T-helper 2 cell (primary cell): ENCODE data around the gene C16orf89.
A peak's percentile ranks its signal among the peaks of the same experiment; 100 is the strongest.
"Not testable (repeated sequence)": the region's sequence is repeated elsewhere in the genome, so short reads cannot be mapped to it uniquely, and the experiment has no call there.

ENCODE experiments used
- DNase-seq, 5 experiments: peaks; one replicate each; pipeline versions ENCODE4 v3.0.0 to v3.0.0-alpha.2; 2012 to 2022
- total RNA-seq, 2 donors: gene quantifications; one replicate each; lab custom pipeline; 2026; lab: John Stamatoyannopoulos, UW

The C16orf89 gene
- total RNA-seq, result 0 reads per million in 2 donors

GRCh38 chr16:5065813-5066212 lies at the start of gene C16orf89:
Gene C16orf89 (minus strand): TSS chr16:5065956. CDS start chr16:5065908, 48 bp downstream.
- DNase-seq, result no peak

GRCh38 chr16:5110933-5111332 lies 45.2 kb upstream of the C16orf89 start:
- DNase-seq, result not testable (repeated sequence)

- DNase-seq, result no peak
These were observed 42.9 kb upstream of the C16orf89 start for GRCh38 chr16:5108505-5109158.

GRCh38 chr16:5105039-5105438 lies 39.3 kb upstream of the C16orf89 start:
- DNase-seq, result not testable (repeated sequence)

GRCh38 chr16:5103296-5104032 lies 37.7 kb upstream of the C16orf89 start:
- DNase-seq, result not testable (repeated sequence)

- DNase-seq, result not testable (repeated sequence)
These were observed 33.4 kb upstream of the C16orf89 start for GRCh38 chr16:5099174-5099573.

GRCh38 chr16:5098221-5099159 lies 32.7 kb upstream of the C16orf89 start:
- DNase-seq, result peak; percentile 53 to 97 (median 90)

- DNase-seq, result peak in 4 of 5 experiments; percentile 82 to 97 (median 90)
These were observed 31.9 kb upstream of the C16orf89 start, which contains the start of gene EEF2KMT for GRCh38 chr16:5097470-5098220. Gene EEF2KMT (minus strand): TSS chr16:5097795. CDS start chr16:5097739, 56 bp downstream.

GRCh38 chr16:5097061-5097469 lies 31.3 kb upstream of the C16orf89 start:
- peak in 3 of 5 experiments; percentile 25 to 61 (median 36) for DNase-seq

GRCh38 chr16:5096437-5097060 lies 30.8 kb upstream of the C16orf89 start:
- not testable (repeated sequence) for DNase-seq

GRCh38 chr16:5095145-5095830 lies 29.5 kb upstream of the C16orf89 start:
- DNase-seq, result not testable (repeated sequence)

- not testable (repeated sequence) for DNase-seq
These were observed 28.0 kb upstream of the C16orf89 start for GRCh38 chr16:5093746-5094145.

- not testable (repeated sequence) for DNase-seq
These were observed 27.3 kb upstream of the C16orf89 start for GRCh38 chr16:5093081-5093480.

GRCh38 chr16:5090592-5090991 lies 24.8 kb upstream of the C16orf89 start:
- DNase-seq, result peak in 1 of 5 experiments; percentile 11

- DNase-seq, result not testable (repeated sequence)
These were observed 24.3 kb upstream of the C16orf89 start for GRCh38 chr16:5089911-5090555.

GRCh38 chr16:5088936-5089335 lies 23.2 kb upstream of the C16orf89 start:
- DNase-seq, result not testable (repeated sequence)

- not testable (repeated sequence) for DNase-seq
These were observed 22.5 kb upstream of the C16orf89 start for GRCh38 chr16:5088086-5088790.

- not testable (repeated sequence) for DNase-seq
These were observed 20.0 kb upstream of the C16orf89 start for GRCh38 chr16:5085716-5086115.

GRCh38 chr16:5084802-5085201 lies 19.0 kb upstream of the C16orf89 start:
- peak in 4 of 5 experiments; percentile 18 to 57 (median 43) for DNase-seq
